Activated CD8-positive, alpha-beta memory T cell treated with anti-CD3 and anti-CD28 coated beads for 4 hours (primary cell): ENCODE results near the gene OXSM.

Experiments
- DNase-seq, 2 donors: peaks; one replicate each; pipeline ENCODE4 v3.0.0-alpha.2; 2020; ENCODE audit warnings: low read depth in 2 of 2

Gene OXSM

DNA sequence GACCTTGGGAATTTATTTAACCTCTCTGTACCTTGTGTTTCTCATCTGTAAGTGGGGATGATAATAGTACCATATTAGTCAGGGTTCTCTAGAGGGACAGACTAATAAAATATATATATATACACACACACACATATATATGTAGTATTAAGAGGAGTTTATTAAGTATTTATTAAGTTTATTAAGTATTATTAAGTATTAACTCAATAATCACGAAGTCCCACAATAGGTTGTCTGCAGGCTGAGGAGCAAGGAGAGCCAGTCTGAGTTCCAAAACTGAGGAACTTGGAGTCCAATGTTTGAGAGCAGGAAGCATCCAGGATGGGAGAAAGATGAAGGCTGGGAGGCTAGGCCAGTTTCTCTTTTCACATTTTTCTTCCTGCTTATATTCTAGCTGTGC, 14.8 kb downstream of the OXSM start:
- DNase-seq: no peak

DNA sequence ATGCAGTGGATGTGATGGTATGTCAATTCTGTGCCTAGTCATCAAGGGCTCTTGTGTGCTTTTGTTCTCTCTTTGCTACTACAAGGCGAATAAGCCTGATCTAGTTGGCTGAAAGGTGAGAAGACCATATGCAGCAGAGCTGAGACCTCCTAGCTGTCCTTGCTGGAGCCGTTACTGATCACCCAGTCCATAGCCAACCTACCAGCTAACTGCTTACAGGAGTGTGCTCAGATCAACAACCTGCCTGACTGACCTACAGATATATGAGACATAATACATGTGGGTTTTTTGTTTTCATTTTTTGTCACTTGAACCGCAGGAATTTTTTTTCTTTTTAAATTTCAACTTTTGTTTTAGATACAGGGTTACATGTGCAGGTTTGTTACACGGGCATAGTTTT, 22.8 kb downstream of the OXSM start:
- no peak for DNase-seq

DNA sequence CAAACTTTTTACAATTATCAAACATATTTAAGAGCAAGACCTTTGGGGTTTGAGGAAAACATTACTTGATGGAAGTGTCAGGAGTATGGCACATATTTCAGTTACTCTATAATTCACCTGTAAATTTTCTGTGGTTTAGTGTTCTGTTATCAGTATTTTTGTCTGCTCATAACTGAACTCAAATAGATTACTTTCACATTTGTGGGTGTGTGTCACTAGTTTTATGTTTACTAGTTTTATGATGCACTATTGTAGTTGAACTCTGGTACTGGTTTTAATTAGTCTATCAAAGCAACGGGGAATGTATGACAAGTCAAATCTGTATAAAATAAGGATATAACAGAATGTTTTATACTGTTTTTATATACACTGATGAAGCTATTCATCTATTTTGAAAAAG, 27.2 kb downstream of the OXSM start:
- DNase-seq: no peak

DNA sequence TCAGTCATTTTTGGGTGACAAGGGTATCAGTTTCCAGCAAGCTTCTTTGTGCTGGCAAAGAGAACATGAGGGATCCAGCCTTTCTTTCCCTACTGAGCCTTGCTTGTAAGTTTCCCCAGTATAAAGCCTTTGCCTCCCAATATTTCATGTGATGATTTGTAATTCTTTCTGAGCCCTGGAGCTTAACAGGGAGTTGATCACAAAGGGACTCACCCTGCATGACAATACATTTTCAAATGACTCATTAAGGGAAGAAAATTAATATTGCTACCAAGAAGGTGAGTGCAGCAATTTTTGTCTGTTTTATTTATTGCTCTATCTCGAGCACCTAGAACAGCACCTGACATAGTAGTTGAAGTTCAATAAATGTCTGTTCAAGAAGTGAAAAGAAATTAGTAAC, 27.7 kb downstream of the OXSM start:
- DNase-seq: no peak

DNA sequence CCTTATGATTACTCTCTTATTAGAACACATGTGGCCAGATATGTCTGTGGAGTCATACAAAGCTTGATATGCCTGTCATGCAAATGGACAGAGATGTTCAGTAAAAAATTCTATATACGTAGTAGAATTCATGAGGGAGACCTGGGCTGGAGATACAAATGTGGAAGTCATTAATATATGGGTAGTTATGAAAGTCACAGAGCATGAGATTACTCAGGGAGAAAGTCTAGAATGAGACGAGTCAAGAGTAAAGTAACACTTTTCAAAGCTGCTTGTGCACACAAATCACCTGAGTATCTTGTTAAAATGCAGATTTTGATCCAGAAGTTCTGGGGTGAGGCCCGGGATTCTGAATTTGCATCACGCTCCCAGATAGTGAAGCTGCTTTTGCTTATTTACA, 28.4 kb downstream of the OXSM start:
- DNase-seq: no peak

DNA sequence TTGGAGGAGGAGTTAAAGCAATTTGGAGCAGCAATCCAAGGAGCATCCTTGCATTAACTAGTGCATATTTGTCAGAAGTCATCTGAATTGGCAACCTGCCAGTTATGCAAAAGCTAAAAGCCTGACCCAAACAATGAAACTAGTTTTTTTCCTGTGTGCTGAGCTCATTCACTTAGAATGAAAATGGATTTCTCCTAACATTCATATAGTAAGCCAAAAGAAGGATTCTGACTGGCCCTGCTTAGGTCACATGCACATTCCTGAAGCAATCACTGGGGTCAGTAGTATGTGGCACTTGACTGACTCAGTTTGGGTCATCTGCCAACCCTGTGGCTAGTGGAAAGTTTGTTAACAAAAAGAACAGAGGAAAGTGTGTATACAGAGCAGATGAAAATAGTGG, 30.5 kb downstream of the OXSM start:
- DNase-seq: no peak

DNA sequence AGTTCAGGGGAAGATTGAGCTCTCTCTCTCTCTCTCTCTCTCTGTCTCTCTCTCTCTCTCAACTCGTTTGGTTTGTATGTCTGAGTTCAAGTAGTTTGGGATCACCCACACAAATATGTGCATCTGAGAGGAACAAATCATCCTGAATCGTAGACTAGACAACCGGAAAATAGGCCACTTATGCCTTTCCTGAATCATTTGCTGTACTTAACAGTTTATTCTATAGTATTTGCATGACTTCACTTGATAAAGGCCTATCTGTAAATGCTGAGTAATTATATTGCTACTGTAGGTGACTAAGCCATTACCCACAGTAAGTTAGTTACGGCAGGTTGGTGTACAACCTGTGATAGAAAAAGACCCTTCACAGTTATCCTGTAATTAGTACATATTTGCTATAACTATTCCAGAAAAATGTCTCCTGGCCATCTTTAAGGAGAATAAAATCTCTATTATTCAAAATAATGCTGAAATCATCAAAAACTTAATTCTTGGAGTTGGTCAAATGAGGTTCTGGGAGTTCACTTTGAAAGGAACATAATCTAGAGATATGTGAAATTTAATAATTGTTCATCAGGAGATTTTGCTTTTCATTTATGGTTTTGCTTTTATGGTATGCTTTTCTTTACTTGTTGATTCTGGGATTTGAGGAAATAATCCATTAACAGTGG, 31.1 kb downstream of the OXSM start:
- no peak for DNase-seq

DNA sequence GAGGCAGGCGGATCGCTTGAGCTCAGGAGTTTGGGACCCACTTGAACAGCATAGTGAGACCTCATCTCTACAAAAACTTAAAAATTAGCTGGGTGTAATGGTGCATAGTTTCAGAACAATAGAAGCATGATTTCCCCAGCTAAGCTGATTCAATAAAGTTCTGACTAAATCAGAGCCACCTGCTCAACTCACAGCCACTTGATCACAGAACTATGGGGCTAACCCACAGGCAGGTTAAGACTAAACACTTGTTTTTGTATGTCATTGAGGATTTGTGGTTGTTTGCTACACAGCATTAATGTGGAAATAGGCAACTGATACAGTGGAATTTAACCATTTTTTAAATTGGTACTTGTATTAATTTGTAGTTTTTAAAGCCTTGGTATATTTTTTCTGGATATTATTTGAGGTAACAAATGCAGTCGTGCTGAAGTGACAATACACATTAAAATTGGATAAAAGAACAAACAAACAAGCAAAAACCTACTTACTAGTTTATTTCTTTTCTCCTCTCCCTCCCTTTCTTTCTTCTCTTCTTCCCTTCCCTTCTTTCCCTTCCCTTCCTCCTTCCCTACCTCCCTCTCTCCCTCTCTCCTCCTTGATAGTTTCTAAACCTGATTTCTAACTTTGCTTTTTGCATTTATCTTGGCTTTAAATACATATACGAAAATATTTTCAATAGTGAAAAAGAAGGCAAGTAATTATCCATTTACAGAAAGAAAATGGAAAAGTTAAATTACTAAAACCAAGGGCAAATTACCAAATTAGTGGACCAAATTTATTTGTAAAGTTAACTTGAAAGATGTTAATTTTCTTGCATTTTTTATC, 32.1 kb downstream of the OXSM start:
- no peak for DNase-seq

DNA sequence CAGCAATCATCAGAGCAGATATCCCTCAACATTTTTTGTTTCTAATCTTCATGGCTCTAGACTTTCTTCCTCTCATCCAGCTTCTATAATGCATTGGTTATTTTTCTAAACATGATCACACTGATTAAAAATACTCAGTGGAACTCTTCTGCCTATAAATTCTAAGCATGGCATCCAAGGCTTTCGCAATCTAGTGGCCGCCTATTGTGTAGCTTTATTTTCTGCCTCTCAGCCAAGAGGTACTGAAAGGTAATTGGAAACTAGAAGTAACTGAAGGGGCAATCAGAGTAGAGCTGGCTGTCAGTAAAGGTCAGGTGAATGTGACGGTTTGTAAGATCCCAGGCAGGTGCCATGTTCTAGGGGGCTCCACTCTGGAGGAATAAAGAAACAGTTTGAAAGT, 33.4 kb downstream of the OXSM start:
- no peak for DNase-seq

DNA sequence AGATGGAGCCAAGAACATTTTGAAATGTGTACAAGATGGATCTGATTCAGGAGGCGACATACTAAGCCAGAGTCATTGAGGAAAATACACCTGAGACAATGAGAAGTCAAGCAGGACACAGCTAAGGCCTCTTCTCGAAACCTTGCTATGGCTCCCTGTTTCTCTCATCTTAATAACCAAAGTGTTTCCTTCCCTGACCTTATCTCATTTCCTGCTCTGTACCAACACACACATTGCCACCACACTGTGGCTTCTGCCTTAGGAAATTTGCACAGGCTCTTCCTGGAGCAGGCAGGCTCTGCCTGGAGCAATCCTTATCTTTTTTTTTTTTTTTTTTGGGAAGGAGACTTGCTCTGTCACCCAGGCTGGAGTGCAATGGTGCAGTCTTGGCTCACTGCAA, 36.6 kb downstream of the OXSM start:
- no peak for DNase-seq

DNA sequence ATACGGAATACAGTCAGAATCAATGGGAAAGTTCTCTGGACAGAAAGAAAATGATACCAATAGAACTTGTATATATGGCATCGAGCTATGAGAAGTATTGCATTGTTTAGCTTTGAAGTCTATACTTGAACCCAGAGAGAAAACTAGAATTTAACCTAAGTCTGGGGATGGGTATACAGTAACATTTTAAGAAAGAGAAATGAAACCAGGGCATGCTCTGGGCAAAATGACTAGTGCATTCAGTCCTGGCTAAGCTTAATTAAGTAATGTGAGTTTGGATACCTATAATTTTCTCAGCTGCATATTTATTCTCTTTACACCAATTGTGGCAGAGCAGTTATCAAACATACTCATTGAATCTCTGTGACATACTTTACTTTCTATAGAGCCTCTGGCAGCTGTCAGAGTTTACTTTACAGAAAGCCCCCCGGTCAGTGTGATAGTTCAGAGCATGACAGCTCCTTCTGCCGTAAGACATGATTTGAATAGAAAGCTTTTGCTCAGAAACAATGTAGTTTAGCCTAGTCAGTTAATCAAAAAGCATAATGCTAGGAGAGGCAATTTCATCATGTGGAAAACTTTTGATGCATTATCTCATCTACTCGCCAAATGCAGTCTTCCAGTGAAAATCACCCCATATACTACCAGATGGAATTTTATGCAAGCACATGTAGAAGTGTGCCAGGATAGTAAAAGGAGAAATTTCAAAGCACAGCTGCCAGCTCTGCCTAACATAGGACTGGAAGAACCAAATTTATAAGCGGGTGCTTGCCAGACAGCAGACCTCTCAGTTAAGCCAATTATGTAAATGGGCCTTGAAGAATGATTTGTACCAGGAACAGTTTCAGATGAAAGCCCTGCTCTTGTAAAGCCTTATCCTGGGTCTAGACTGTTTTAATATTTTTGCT, 40.7 kb downstream of the OXSM start:
- no peak for DNase-seq

DNA sequence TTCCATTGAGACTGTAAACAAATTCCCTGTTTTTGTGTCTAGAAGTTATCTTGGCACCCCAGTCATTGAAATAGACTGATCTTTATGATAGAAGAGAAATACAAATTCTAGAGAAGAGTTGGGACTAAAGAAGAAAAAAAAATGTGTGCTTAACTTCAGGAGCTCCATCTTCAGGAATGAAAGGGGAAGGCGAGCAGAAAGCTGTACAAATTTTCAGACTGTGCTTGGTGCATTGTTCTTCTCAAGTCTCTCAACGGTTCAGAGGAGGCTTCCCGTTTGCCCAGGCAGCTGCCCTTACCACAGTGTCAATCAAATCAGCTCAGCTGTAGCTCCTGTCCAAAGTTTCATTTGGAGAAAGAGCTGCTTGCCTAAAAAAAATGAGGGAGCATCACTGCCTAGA, 41.7 kb downstream of the OXSM start:
- DNase-seq: no peak

DNA sequence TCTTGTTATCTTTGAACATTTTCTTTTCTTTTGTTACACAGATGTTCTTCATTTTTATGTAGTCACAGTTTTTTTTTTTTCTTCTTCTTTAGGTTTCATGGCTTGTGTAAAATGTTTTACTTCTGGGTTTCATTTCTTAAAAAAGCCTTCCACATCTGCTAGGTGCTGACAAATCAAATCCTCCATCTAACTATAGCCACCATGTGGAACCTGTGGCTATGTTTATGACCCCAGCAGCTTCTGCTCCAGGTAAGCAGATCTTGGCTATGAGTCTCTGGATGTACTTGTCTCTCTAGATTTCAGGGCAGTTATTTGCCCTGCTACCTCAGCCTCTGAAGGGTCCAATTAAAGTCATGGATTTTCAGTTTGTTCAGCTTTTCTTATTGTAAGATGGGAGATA, 44.5 kb downstream of the OXSM start:
- DNase-seq: no peak

DNA sequence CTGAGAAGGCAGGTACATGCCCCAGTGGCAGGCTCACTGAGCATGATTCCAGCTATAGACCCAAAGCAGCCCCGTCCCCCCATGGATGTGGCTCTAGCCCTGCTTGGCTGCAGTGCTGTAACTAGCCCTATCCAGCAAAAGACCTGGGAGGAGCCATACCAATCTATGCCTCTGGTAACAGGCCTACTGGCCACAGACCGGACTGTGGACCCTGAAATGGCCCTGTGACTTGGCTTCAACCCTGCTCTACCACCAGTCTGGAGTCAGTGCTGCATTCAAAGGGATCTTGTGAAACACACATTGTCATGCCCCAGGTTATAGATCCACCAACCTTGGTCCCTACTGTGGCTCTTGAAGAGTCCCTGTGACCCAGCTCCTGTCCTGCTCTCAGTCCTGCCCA, 46.7 kb downstream of the OXSM start:
- DNase-seq: no peak

DNA sequence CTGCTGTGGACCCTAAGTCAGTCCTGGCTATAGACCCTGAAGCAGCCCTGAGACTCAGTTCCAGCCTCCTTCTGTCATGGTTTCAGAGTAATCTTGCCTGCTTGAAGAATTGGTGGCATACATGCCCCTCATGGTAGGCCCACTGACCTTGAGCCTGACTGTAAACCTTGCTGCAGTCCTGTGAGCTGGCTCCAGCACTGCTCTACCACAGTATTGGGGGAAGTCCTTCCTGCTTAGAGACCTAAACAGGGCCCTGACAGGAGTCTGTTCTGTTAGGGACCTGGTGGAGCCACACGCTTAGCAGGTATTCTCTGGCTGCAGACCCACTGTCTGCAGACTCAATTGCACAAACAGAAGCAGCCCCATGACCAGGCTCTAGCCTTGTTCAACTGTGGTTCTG, 47.1 kb downstream of the OXSM start:
- DNase-seq: no peak

DNA sequence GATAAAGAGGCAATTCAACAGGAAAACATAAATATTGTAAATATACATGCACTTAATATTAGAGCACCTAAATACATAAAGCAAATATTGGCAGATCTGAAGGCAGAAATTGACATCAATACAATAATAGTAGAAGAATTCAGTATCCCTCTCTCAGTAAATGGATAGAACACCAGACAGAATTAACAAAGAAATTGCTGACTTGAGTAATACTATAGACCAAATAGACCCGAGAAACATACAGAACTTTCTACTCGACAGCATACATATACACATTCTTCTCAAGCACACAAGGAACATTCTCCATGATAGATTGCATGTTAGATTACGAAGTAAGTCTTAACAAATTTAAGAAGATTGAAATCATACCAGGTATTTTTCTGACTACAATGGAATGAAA, 50.2 kb downstream of the OXSM start:
- DNase-seq: no peak

DNA sequence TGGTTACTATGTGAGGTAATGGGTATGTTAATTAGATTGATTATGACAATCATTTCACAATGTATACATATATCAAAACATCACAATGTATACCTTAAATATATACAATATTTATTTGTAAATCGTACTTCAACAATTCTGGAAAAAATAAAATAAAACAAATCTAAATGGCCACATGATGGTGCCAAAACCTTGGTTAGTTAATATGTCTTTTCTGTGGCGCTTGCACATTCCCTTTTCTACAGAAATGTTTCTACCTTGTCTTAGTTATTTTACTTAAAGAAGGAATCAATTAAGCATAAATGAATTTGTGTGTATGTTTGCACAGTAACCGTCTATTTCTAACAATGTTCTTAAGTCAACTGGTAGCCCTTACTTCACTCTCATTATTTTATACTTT, 53.4 kb downstream of the OXSM start:
- DNase-seq: no peak
